Measurements from ENCODE around the gene ZBTB20. TPM values are rescaled to one million over a fixed set of nuclear protein-coding genes. Genes with fewer than 3 reads are reported as not detected.

The ZBTB20 gene
- total and polyA plus RNA-seq, 4 donors = 0.74 to 77.1 (median 27.9) TPM

DNA sequence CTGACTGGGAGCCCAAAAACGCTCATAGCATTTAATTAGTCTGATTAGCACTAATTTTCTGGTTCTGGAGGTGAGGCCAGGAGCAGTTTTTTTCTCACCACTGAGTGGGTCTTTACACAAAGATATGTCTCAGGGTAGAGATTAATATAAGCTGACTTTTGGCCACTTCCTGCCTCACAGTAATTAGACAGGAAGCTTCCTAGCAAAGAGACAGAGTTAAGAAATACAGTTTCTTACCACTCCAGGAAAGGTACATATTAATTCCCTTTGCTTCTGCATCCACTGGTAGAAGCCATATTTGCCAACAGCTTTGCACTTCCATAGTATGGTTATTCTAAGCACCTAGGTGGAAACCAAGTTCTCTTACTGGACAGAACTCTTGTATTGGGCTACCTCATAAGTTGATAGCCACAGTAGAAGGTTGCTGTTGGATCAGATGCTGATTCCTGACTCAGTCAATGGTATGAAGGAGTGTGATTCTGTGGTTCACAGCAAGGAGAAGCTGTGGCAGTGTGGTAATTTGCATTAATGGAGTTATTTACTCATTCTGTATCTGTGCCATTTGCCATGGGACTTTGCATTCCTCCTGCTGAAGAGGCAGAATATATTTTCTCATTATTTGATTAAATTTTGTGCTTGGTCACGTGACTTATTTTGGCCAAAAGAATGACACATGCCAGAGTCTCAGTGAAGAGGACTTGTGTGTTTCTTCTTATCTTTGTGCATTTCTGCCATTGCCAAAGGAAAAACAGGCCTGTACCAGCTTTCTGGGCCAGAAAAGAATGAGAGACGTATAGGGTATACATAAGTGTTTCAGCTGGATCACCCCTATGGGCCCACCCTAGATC is 17.5 kb upstream of the ZBTB20 start:
- H3K4me1 ChIP-seq (ENCODE audit: control insufficient read depth in 5 of 5, insufficient read depth in 5 of 5, low read length in 5 of 5) = no peaks in the 10 kb centered on the region
- DNase-seq (no peak), ATAC-seq (ENCODE audit: insufficient read depth, low FRiP score) (no peak)
- no peaks in the 10 kb centered on the region for H3K36me3 ChIP-seq (ENCODE audit: control insufficient read depth in 4 of 4, insufficient read depth in 4 of 4, low read length in 4 of 4)
- H3K27ac ChIP-seq (ENCODE audit: low read depth in 1 of 2, low read length in 1 of 2) = no peak overlapping the region
- TF ChIP-seq, protein P1, sequence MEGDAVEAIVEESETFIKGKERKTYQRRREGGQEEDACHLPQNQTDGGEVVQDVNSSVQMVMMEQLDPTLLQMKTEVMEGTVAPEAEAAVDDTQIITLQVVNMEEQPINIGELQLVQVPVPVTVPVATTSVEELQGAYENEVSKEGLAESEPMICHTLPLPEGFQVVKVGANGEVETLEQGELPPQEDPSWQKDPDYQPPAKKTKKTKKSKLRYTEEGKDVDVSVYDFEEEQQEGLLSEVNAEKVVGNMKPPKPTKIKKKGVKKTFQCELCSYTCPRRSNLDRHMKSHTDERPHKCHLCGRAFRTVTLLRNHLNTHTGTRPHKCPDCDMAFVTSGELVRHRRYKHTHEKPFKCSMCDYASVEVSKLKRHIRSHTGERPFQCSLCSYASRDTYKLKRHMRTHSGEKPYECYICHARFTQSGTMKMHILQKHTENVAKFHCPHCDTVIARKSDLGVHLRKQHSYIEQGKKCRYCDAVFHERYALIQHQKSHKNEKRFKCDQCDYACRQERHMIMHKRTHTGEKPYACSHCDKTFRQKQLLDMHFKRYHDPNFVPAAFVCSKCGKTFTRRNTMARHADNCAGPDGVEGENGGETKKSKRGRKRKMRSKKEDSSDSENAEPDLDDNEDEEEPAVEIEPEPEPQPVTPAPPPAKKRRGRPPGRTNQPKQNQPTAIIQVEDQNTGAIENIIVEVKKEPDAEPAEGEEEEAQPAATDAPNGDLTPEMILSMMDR (IDR thresholded peaks at IDR 0.05; ENCODE audit: control extremely low read depth, extremely low read depth) = no peak
- H3K4me3 ChIP-seq = no peak overlapping the region
- H3K9me3 ChIP-seq (ENCODE audit: control insufficient read depth in 4 of 4, insufficient read depth in 3 of 4, low read length in 3 of 4) = no peaks in the 10 kb centered on the region
- no peaks in the 10 kb centered on the region for H3K27me3 ChIP-seq (ENCODE audit: control insufficient read depth in 3 of 3, insufficient read depth in 3 of 3, low read length in 2 of 3)
- no peak overlapping the region for H3K9ac ChIP-seq (ENCODE audit: insufficient read depth in 1 of 2, low read length in 2 of 2)
- 89 to 93% methylated on average over 3 of the region's 3 CpGs for WGBS, 2 donors

GRCh38 chr3:115162759-115163158 is 15.7 kb upstream of the ZBTB20 start:
- WGBS, 2 donors = 87 to 94% methylated on average over 1 of the region's 1 CpG
- H3K27ac ChIP-seq (ENCODE audit: low read depth in 1 of 2, low read length in 1 of 2) = no peak overlapping the region
- no peaks in the 10 kb centered on the region for H3K36me3 ChIP-seq (ENCODE audit: control insufficient read depth in 4 of 4, insufficient read depth in 4 of 4, low read length in 4 of 4)
- TF ChIP-seq, protein P1 (IDR thresholded peaks at IDR 0.05; ENCODE audit: control extremely low read depth, extremely low read depth) = no peak
- no peaks in the 10 kb centered on the region for H3K27me3 ChIP-seq (ENCODE audit: control insufficient read depth in 3 of 3, insufficient read depth in 3 of 3, low read length in 2 of 3)
- DNase-seq (no peak), ATAC-seq (ENCODE audit: insufficient read depth, low FRiP score) (no peak)
- H3K9me3 ChIP-seq (ENCODE audit: control insufficient read depth in 4 of 4, insufficient read depth in 3 of 4, low read length in 3 of 4) = no peaks in the 10 kb centered on the region
- no peaks in the 10 kb centered on the region for H3K4me1 ChIP-seq (ENCODE audit: control insufficient read depth in 5 of 5, insufficient read depth in 5 of 5, low read length in 5 of 5)
- no peak overlapping the region for H3K9ac ChIP-seq (ENCODE audit: insufficient read depth in 1 of 2, low read length in 2 of 2)
- H3K4me3 ChIP-seq = no peak overlapping the region

- TF ChIP-seq, protein P1 (IDR thresholded peaks at IDR 0.05; ENCODE audit: control extremely low read depth, extremely low read depth) = no peak
These were observed 14.8 kb upstream of the ZBTB20 start for GRCh38 chr3:115161866-115162265.

More at GRCh38 chr3:115161866-115162265, 14.8 kb upstream of the ZBTB20 start:
- H3K36me3 ChIP-seq (ENCODE audit: control insufficient read depth in 4 of 4, insufficient read depth in 4 of 4, low read length in 4 of 4) = no peaks in the 10 kb centered on the region
- H3K27me3 ChIP-seq (ENCODE audit: control insufficient read depth in 3 of 3, insufficient read depth in 3 of 3, low read length in 2 of 3) = no peaks in the 10 kb centered on the region
- 68 to 85% methylated on average over 1 of the region's 1 CpG for WGBS, 2 donors
- H3K9ac ChIP-seq (ENCODE audit: insufficient read depth in 1 of 2, low read length in 2 of 2) = no peak overlapping the region
- no peaks in the 10 kb centered on the region for H3K4me1 ChIP-seq (ENCODE audit: control insufficient read depth in 5 of 5, insufficient read depth in 5 of 5, low read length in 5 of 5)
- H3K4me3 ChIP-seq = no peak overlapping the region
- no peak for DNase-seq
- ATAC-seq (ENCODE audit: insufficient read depth, low FRiP score) = no peak
- no peaks in the 10 kb centered on the region for H3K9me3 ChIP-seq (ENCODE audit: control insufficient read depth in 4 of 4, insufficient read depth in 3 of 4, low read length in 3 of 4)
- no peak overlapping the region for H3K27ac ChIP-seq (ENCODE audit: low read depth in 1 of 2, low read length in 1 of 2)
